Measurements from ENCODE around the gene RHOT1. TPM values are rescaled to one million over a fixed set of nuclear protein-coding genes. Genes with fewer than 3 reads are reported as not detected.

RHOT1 gene
- total and polyA plus RNA-seq, 2 donors (not counting 3 experiments of a cell fraction or from before 2014, with no cell fraction given), result 23.5 to 28.8 TPM

DNA sequence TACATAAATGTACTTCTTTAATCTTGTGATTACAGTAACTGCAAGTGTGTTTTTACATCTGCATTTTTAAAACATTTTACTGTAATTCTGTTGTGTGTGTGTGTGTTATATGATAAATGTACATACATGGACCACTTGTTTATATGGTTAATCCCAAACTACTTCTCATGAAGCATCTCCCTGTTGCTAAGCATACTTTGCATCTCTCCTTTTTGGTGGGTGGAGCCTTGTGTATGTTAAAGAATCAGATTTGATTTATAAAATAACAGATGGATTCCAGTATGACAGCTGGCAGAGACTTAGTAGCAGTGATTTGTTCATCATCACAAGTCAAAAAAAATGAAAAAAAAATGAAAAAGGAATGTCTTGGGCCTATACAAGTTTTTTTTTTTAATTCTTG, 67.3 kb downstream of the RHOT1 start:
- FAIRE-seq, result no peak
- CTCF ChIA-PET, result no interaction called here
- TF ChIP-seq POLR2A (IDR thresholded peaks at IDR 0.05; ENCODE audit: low read depth, low read length), result no peak
- TF ChIP-seq, protein P1, sequence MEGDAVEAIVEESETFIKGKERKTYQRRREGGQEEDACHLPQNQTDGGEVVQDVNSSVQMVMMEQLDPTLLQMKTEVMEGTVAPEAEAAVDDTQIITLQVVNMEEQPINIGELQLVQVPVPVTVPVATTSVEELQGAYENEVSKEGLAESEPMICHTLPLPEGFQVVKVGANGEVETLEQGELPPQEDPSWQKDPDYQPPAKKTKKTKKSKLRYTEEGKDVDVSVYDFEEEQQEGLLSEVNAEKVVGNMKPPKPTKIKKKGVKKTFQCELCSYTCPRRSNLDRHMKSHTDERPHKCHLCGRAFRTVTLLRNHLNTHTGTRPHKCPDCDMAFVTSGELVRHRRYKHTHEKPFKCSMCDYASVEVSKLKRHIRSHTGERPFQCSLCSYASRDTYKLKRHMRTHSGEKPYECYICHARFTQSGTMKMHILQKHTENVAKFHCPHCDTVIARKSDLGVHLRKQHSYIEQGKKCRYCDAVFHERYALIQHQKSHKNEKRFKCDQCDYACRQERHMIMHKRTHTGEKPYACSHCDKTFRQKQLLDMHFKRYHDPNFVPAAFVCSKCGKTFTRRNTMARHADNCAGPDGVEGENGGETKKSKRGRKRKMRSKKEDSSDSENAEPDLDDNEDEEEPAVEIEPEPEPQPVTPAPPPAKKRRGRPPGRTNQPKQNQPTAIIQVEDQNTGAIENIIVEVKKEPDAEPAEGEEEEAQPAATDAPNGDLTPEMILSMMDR (IDR thresholded peaks at IDR 0.05; ENCODE audit: extremely low read depth in 1 of 2, insufficient read depth in 1 of 2, low read depth in 1 of 2, low read length in 2 of 2), result no peak
- TF ChIP-seq GATA2 (IDR thresholded peaks at IDR 0.05; ENCODE audit: insufficient read depth, insufficient read length, low read depth, low read length), result no peak
- TF ChIP-seq POLR2AphosphoS5 (IDR thresholded peaks at IDR 0.05; ENCODE audit: insufficient read depth, low read depth, low read length), result no peak
- TF ChIP-seq, protein P2, sequence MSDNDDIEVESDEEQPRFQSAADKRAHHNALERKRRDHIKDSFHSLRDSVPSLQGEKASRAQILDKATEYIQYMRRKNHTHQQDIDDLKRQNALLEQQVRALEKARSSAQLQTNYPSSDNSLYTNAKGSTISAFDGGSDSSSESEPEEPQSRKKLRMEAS (IDR thresholded peaks at IDR 0.05; ENCODE audit: insufficient read depth, insufficient read length), result no peak
- TF ChIP-seq MYC (IDR thresholded peaks at IDR 0.05; ENCODE audit: low read depth, low read length), result no peak
- TF ChIP-seq JUN (IDR thresholded peaks at IDR 0.05; ENCODE audit: borderline replicate concordance, insufficient read depth, insufficient read length, low read depth), result no peak
- TF ChIP-seq FOS (IDR thresholded peaks at IDR 0.05; ENCODE audit: borderline replicate concordance, insufficient read depth, low read length), result no peak
- TF ChIP-seq EZH2 (IDR thresholded peaks at IDR 0.05; ENCODE audit: borderline replicate concordance, low read depth, low read length, severe bottlenecking), result no peak
- Histone ChIP-seq H3K4me3 (replicated peaks in 1 of 3; ENCODE audit: insufficient read depth in 1 of 3, low read depth in 1 of 3, low read length in 3 of 3) (no peak overlapping the region), H3K9me3 (replicated peaks; ENCODE audit: control insufficient read depth, insufficient read depth, low read length) (no peaks in the 10 kb centered on the region), H3K9me1 (replicated peaks; ENCODE audit: control insufficient read depth, extremely low read depth, insufficient read depth, low read length) (no peaks in the 10 kb centered on the region), H3K4me1 (ENCODE audit: control insufficient read depth, extremely low read depth, insufficient read depth, low read length) (peaks cover 9% of the 10 kb centered on the region), H3K36me3 (ENCODE audit: control insufficient read depth in 2 of 2, extremely low read depth in 1 of 2, insufficient read depth in 2 of 2, low read length in 2 of 2) (peaks cover 6 to 14% of the 10 kb centered on the region in 2 experiments), H4K20me1 (replicated peaks; ENCODE audit: control insufficient read depth, extremely low read depth, insufficient read depth, low read length) (no peaks in the 10 kb centered on the region), H3K9ac (replicated peaks; ENCODE audit: extremely low read depth, insufficient read depth, low read length) (no peak overlapping the region), H2AFZ (ENCODE audit: low read depth, low read length) (no peak overlapping the region), H3K27ac (ENCODE audit: insufficient read depth, low read depth, low read length) (no peak overlapping the region), H3K27me3 (ENCODE audit: control insufficient read depth in 2 of 2, insufficient read depth in 2 of 2, low read length in 2 of 2) (no peaks in the 10 kb centered on the region), H3K4me2 (ENCODE audit: insufficient read depth, low read length) (no peak overlapping the region), H3K79me2 (ENCODE audit: control insufficient read depth, insufficient read depth, low read length) (no peaks in the 10 kb centered on the region)
- intact Hi-C loops (cut with micrococcal nuclease) (no loop called here), dilution Hi-C loops (cut with MboI; ENCODE audit: extremely low pct_ligation_motif_present, low sequenced_read_pairs) (no loop called here)
- POLR2A ChIA-PET, result no interaction called here
- BruUV-seq (replicated peaks), result no TSS peak
- DNase-seq (ENCODE audit: low read depth, low spot score), result no peak

Data from endothelial cell of umbilical vein (primary cell).